Measurements from ENCODE around the gene SORCS1.
"Not testable (repeated sequence)": the region's sequence is repeated elsewhere in the genome, so short reads cannot be mapped to it uniquely, and the experiment has no call there.

SORCS1 gene

GRCh38 chr10:107037192-107038122 lies 127.0 kb downstream of the SORCS1 start:
- FAIRE-seq: no peak

GRCh38 chr10:107033799-107034422 lies 130.6 kb downstream of the SORCS1 start:
- FAIRE-seq: no peak

- no peak for FAIRE-seq
These were observed 131.7 kb downstream of the SORCS1 start for GRCh38 chr10:107032700-107033401.

GRCh38 chr10:107031931-107032699 lies 132.4 kb downstream of the SORCS1 start:
- FAIRE-seq: no peak

- FAIRE-seq: no peak
These were observed 136.3 kb downstream of the SORCS1 start for GRCh38 chr10:107028236-107028635.

- no peak for FAIRE-seq
These were observed 138.8 kb downstream of the SORCS1 start for GRCh38 chr10:107025676-107026075.

- not testable (repeated sequence) for FAIRE-seq
These were observed 140.5 kb downstream of the SORCS1 start for GRCh38 chr10:107024033-107024432.

- no peak for FAIRE-seq
These were observed 141.7 kb downstream of the SORCS1 start for GRCh38 chr10:107022600-107023354.

GRCh38 chr10:107019154-107019553 lies 145.4 kb downstream of the SORCS1 start:
- no peak for FAIRE-seq

- FAIRE-seq: no peak
These were observed 151.1 kb downstream of the SORCS1 start for GRCh38 chr10:107013258-107014006.

- FAIRE-seq: no peak
These were observed 152.5 kb downstream of the SORCS1 start for GRCh38 chr10:107011992-107012391.

GRCh38 chr10:107011105-107011504 lies 153.4 kb downstream of the SORCS1 start:
- FAIRE-seq: no peak

GRCh38 chr10:107010531-107010930 lies 154.0 kb downstream of the SORCS1 start:
- no peak for FAIRE-seq

GRCh38 chr10:107004362-107004761 lies 160.1 kb downstream of the SORCS1 start:
- no peak for FAIRE-seq

GRCh38 chr10:107002068-107002467 lies 162.4 kb downstream of the SORCS1 start:
- no peak for FAIRE-seq

- FAIRE-seq: no peak
These were observed 165.3 kb downstream of the SORCS1 start for GRCh38 chr10:106999118-106999707.

- no peak for FAIRE-seq
These were observed 166.8 kb downstream of the SORCS1 start for GRCh38 chr10:106997721-106998120.

- FAIRE-seq: no peak
These were observed 168.0 kb downstream of the SORCS1 start for GRCh38 chr10:106996510-106996909.

GRCh38 chr10:106992055-106992454 lies 172.5 kb downstream of the SORCS1 start:
- FAIRE-seq: no peak

GRCh38 chr10:106991091-106991490 lies 173.4 kb downstream of the SORCS1 start:
- no peak for FAIRE-seq

- no peak for FAIRE-seq
These were observed 177.1 kb downstream of the SORCS1 start for GRCh38 chr10:106987362-106987761.

Measured in colon (tissue), 2 donors.